Mammary epithelial cell (primary cell): ENCODE results near the gene SLC38A1.

ENCODE experiments used
- CTCF ChIP-seq, 2 donors: IDR thresholded peaks in 1 of 2; conservative IDR thresholded peaks in 1 of 2; 2 replicates each; pipeline ENCODE4 v1.5.1; 2011 to 2012; ENCODE audit warnings: inconsistent platforms in 2 of 2, low read length in 2 of 2, mild to moderate bottlenecking in 2 of 2, control low read depth in 1 of 2, low read depth in 1 of 2; ENCODE audit not compliant: insufficient read depth in 1 of 2; ENCODE audit errors: extremely low read depth in 1 of 2
- EZH2 ChIP-seq: IDR thresholded peaks from 2 replicates; pipeline ENCODE4 v1.6.1; 2012; ENCODE audit warnings: low read length, inconsistent platforms, borderline replicate concordance

- no peak for TF ChIP-seq CTCF (conservative IDR thresholded peaks at IDR 0.05 in 1 of 2, IDR thresholded peaks at IDR 0.05 in 1 of 2; ENCODE audit: extremely low read depth in 1 of 2, insufficient read depth in 1 of 2, low read depth in 1 of 2, low read length in 2 of 2)
- no peak for TF ChIP-seq EZH2
These were observed 103.7 kb downstream of the SLC38A1 start for GRCh38 chr12:46165191-46165590.
